NCI-H2171 (cell line): ENCODE results near the gene ITGBL1.

Experiments used
- DNase-seq: peaks from one replicate; lab custom pipeline; 2025; lab: John Stamatoyannopoulos, UW

Gene ITGBL1

DNA sequence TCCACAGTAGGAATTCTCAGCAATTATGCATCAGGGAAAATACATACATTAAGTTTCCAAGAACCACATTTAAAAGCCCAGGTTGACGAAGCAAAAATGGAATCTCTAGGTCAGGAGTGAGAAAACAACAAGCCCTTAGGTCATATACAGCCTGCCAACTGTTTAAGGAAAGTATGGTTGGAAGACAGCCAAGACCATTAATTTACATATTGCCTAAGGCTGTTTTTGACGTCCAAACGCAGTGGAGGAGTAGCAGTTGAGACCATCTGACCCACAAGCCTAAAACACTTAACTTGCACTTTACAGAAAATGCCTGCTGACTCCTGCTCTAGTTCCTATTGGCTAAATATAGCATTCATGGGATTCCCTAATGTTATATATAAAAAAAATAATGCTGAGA is 299.0 kb downstream of the ITGBL1 start:
- peak; percentile 70 for DNase-seq

GRCh38 chr13:101752432-101752831 is 300.0 kb downstream of the ITGBL1 start:
- DNase-seq: no peak

DNA sequence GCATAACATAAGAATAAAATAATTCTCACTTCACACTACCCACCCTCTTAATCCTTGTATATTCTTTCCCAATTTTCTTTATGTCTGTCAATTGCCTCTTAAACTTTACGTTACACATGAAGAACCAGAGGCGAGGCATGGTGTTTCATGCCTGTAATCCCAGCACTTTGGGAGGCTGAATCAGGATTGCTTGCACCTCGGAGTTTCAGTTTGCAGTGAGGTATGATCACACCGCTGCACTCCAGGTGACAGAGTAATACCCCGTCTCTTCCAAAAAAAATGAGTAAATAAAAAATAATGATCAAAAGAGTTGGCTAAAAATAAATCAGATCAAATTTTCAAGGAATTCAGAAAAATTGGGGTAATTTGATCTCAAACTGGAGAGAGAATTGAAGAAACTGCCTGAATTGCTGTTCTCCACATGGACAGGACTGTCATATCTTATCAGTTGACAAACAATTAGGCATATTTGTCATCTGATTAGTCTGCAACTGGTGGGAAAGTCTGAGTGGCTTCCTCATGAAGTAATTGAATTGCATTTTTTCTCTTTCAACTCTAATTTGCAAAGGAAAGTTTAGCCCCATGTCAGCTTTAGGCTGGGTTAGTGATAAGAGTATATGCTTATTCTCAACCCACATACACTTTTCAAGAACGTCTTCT is 302.9 kb downstream of the ITGBL1 start:
- no peak for DNase-seq

DNA sequence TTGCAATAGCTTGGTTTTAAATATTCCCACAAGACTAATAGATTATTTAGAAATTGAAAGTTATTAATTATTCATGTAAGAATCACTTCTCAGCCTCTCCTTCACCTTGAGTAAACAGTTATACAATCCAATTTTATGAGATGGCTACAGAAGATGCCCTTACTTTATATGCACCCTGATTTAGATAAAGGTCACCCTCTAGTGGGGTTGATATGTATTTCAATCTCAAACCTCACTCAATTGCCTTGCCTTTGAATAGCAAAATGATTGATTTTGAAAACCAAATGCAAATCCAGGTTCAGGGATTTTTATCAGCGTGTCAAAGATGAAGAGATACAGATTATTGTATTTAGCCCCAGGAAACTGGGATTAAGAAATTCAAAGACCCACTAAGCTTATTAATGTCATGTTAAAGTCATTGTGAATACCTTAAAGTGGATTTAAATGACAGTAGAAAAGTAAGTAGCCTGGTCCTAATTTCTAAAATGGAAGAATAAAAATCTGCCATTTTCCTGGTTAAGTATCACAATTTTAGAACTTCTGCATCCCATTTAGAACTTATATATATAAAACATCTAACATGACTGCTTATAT is 305.1 kb downstream of the ITGBL1 start:
- DNase-seq: peak; percentile 26

DNA sequence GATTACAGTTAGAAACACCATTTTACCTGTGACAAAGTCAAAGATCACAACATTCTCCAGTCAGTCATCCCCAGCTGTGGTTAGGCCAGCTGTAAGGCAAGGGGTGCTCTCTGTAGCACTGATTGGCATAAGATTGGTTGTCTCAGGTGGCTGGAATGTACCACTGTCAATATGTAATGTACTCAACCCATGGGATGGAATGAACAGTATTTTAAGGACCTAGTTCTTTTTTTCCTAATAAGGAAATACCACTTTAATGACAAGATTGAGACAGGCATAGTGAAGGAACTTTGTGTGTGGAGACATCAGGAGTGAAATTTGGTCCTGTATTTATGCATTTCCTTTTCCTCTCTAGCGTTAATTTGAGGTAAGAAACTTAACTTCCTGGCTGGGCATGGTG is 310.7 kb downstream of the ITGBL1 start:
- no peak for DNase-seq
